Measurements from ENCODE around the gene NAA16. TPM values are rescaled to one million over a fixed set of nuclear protein-coding genes. Genes with fewer than 3 reads are reported as not detected.

Gene NAA16
- total RNA-seq, 4 donors from 2014 or later, result 28.7 to 45.3 (median 37.6) TPM

GRCh38 chr13:41409611-41410010, 98.5 kb downstream of the NAA16 start:
- H3K4me3 ChIP-seq, result no peak overlapping the region
- 73 to 82% methylated on average over 2 of the region's 2 CpGs for WGBS, 2 donors
- H3K4me1 ChIP-seq, result peaks cover 0 to 6% (median 0%) of the 10 kb centered on the region in 4 donors
- no peaks in the 10 kb centered on the region for H3K27me3 ChIP-seq
- H3K36me3 ChIP-seq, result no peaks in the 10 kb centered on the region
- no peaks in the 10 kb centered on the region for H3K9me3 ChIP-seq
- TF ChIP-seq CTCF (IDR thresholded peaks at IDR 0.05), result no peak
- TF ChIP-seq EP300 (IDR thresholded peaks at IDR 0.05), result no peak
- TF ChIP-seq POLR2A (IDR thresholded peaks at IDR 0.05), result no peak
- no peak for DNase-seq (ENCODE audit: low spot score in 2 of 2)
- no peak overlapping the region for H3K27ac ChIP-seq

GRCh38 chr13:41411060-41411459, 100.0 kb downstream of the NAA16 start:
- DNase-seq (ENCODE audit: low spot score in 2 of 2), result no peak
- H3K36me3 ChIP-seq, result no peaks in the 10 kb centered on the region
- 90 to 92% methylated on average over 5 of the region's 5 CpGs for WGBS, 2 donors
- H3K4me3 ChIP-seq, result no peak overlapping the region
- H3K27ac ChIP-seq, result no peak overlapping the region
- H3K9me3 ChIP-seq, result no peaks in the 10 kb centered on the region
- TF ChIP-seq EP300 (IDR thresholded peaks at IDR 0.05), result no peak
- no peak for TF ChIP-seq POLR2A (IDR thresholded peaks at IDR 0.05)
- no peak for TF ChIP-seq CTCF (IDR thresholded peaks at IDR 0.05)
- H3K4me1 ChIP-seq, result peaks cover 0 to 6% (median 0%) of the 10 kb centered on the region in 4 donors
- H3K27me3 ChIP-seq, result no peaks in the 10 kb centered on the region

- H3K4me1 ChIP-seq, result peaks cover 0 to 6% (median 0%) of the 10 kb centered on the region in 4 donors
- 20 to 27% methylated on average over 5 of the region's 5 CpGs for WGBS, 2 donors
- no peaks in the 10 kb centered on the region for H3K9me3 ChIP-seq
- H3K4me3 ChIP-seq, result no peak overlapping the region
- TF ChIP-seq CTCF (IDR thresholded peaks at IDR 0.05), result peak; percentile 18 to 63 (median 35)
- no peak for TF ChIP-seq POLR2A (IDR thresholded peaks at IDR 0.05)
- no peaks in the 10 kb centered on the region for H3K36me3 ChIP-seq
- DNase-seq (ENCODE audit: low spot score in 2 of 2), result peak in 1 of 2 donors; percentile 17
- H3K27me3 ChIP-seq, result no peaks in the 10 kb centered on the region
- peak overlapping the region in 1 of 4 donors; percentile 19 for H3K27ac ChIP-seq
These were observed 100.5 kb downstream of the NAA16 start for GRCh38 chr13:41411522-41411921.

- 93% methylated on average over 5 of the region's 5 CpGs for WGBS, 2 donors
- H3K4me1 ChIP-seq, result peaks cover 0 to 6% (median 0%) of the 10 kb centered on the region in 4 donors
- no peaks in the 10 kb centered on the region for H3K27me3 ChIP-seq
- no peak for TF ChIP-seq EP300 (IDR thresholded peaks at IDR 0.05)
- no peak for TF ChIP-seq POLR2A (IDR thresholded peaks at IDR 0.05)
- TF ChIP-seq CTCF (IDR thresholded peaks at IDR 0.05), result no peak
- no peak for DNase-seq (ENCODE audit: low spot score in 2 of 2)
- H3K9me3 ChIP-seq, result peaks cover 0 to 3% (median 0%) of the 10 kb centered on the region in 4 donors
- H3K27ac ChIP-seq, result no peak overlapping the region
- H3K36me3 ChIP-seq, result no peaks in the 10 kb centered on the region
- H3K4me3 ChIP-seq, result no peak overlapping the region
These were observed 102.8 kb downstream of the NAA16 start for GRCh38 chr13:41413872-41414271.

GRCh38 chr13:41416276-41416675, 105.2 kb downstream of the NAA16 start:
- WGBS, 2 donors, result 33 to 100% methylated on average over 3 of the region's 3 CpGs
- H3K27ac ChIP-seq, result no peak overlapping the region
- TF ChIP-seq POLR2A (IDR thresholded peaks at IDR 0.05) (no peak), EP300 (IDR thresholded peaks at IDR 0.05) (no peak), CTCF (IDR thresholded peaks at IDR 0.05) (no peak)
- no peak for DNase-seq (ENCODE audit: low spot score in 2 of 2)
- H3K4me1 ChIP-seq, result peaks cover 0 to 6% (median 0%) of the 10 kb centered on the region in 4 donors
- no peaks in the 10 kb centered on the region for H3K36me3 ChIP-seq
- H3K9me3 ChIP-seq, result peaks cover 0 to 3% (median 0%) of the 10 kb centered on the region in 4 donors
- H3K27me3 ChIP-seq, result no peaks in the 10 kb centered on the region
- no peak overlapping the region for H3K4me3 ChIP-seq
